Measurements from ENCODE around the gene FSD1L.

Gene FSD1L

GRCh38 chr9:105447814-105448812 is at the start of gene FSD1L:
Gene FSD1L, plus strand, starts transcription at chr9:105448034. Its CDS starts 187 bp downstream, at chr9:105448221.
- DNase-seq, result peak; percentile 88

- DNase-seq, result no peak
These were observed 48.7 kb upstream of the FSD1L start for GRCh38 chr9:105399117-105399516.

GRCh38 chr9:105401651-105402050 is 46.2 kb upstream of the FSD1L start:
- DNase-seq, result no peak

GRCh38 chr9:105403552-105404248 is 44.1 kb upstream of the FSD1L start:
- DNase-seq, result no peak

- DNase-seq, result no peak
These were observed 42.2 kb upstream of the FSD1L start for GRCh38 chr9:105405514-105406131.

GRCh38 chr9:105406369-105406768 is 41.5 kb upstream of the FSD1L start:
- DNase-seq, result no peak

GRCh38 chr9:105413525-105413924 is 34.3 kb upstream of the FSD1L start:
- DNase-seq, result peak; percentile 0

GRCh38 chr9:105414947-105415661 is 32.7 kb upstream of the FSD1L start:
- DNase-seq, result peak; percentile 34

- no peak for DNase-seq
These were observed 32.2 kb upstream of the FSD1L start for GRCh38 chr9:105415662-105415980.

GRCh38 chr9:105416840-105417239 is 31.0 kb upstream of the FSD1L start:
- no peak for DNase-seq

GRCh38 chr9:105418588-105419500 is 29.0 kb upstream of the FSD1L start:
- no peak for DNase-seq

GRCh38 chr9:105419816-105420597 is 27.8 kb upstream of the FSD1L start:
- no peak for DNase-seq

GRCh38 chr9:105421154-105421553 is 26.7 kb upstream of the FSD1L start:
- no peak for DNase-seq

- no peak for DNase-seq
These were observed 26.0 kb upstream of the FSD1L start for GRCh38 chr9:105421864-105422263.

- peak; percentile 9 for DNase-seq
These were observed 21.9 kb upstream of the FSD1L start for GRCh38 chr9:105425816-105426433.

GRCh38 chr9:105426657-105427056 is 21.2 kb upstream of the FSD1L start:
- DNase-seq, result no peak

GRCh38 chr9:105431424-105432246 is 16.2 kb upstream of the FSD1L start:
- no peak for DNase-seq

GRCh38 chr9:105432247-105432842 is 15.5 kb upstream of the FSD1L start:
- DNase-seq, result no peak

GRCh38 chr9:105435453-105435852 is 12.4 kb upstream of the FSD1L start:
- DNase-seq, result no peak
